GM12878 (cell line): ENCODE measurements around the gene SLIRP. TPM values are rescaled to one million over a fixed set of nuclear protein-coding genes. Genes with fewer than 3 reads are reported as not detected.

ENCODE experiments used
- CBFB ChIP-seq: IDR thresholded peaks from 2 replicates; pipeline ENCODE4 v1.6.1; 2016; ENCODE audit warnings: antibody characterized with exemption, low read depth
- CEBPB ChIP-seq, 2 experiments: fragments of 150-350 bp in 1 of 2; IDR thresholded peaks; 2 replicates each; pipeline ENCODE4 v1.6.1; 2012 to 2014; ENCODE audit warnings: low read depth in 2 of 2, low read length in 2 of 2, borderline replicate concordance in 1 of 2, inconsistent platforms in 1 of 2
- CREB1 ChIP-seq: IDR thresholded peaks from 2 replicates; pipeline ENCODE4 v1.6.1; 2012; ENCODE audit warnings: low read depth, mild to moderate bottlenecking, inconsistent platforms
- GATAD2B ChIP-seq: fragments of 450-650 bp; conservative IDR thresholded peaks from 2 replicates; pipeline ENCODE4 v1.6.1; 2017; ENCODE audit warnings: low read depth, mild to moderate bottlenecking, moderate library complexity
- HCFC1 ChIP-seq: fragments of 150-350 bp; IDR thresholded peaks from 2 replicates; pipeline ENCODE4 v1.6.1; 2014; ENCODE audit warnings: low read length
- IKZF1 ChIP-seq: fragments of 450-650 bp; conservative IDR thresholded peaks from 2 replicates; pipeline ENCODE4 v1.6.1; 2017; ENCODE audit warnings: antibody characterized with exemption, mild to moderate bottlenecking
- JUND ChIP-seq: IDR thresholded peaks from 2 replicates; pipeline ENCODE4 v1.6.1; 2012; ENCODE audit warnings: low read depth, mild to moderate bottlenecking, low read length, improper control_type of control experiment, moderate library complexity
- PAX5 ChIP-seq: IDR thresholded peaks from 2 replicates; pipeline ENCODE4 v1.6.1; 2011; ENCODE audit warnings: low read depth, low read length, borderline replicate concordance
- POLR2A ChIP-seq: IDR thresholded peaks from 2 replicates; pipeline ENCODE4 v1.6.1; 2011; ENCODE audit warnings: low read depth, mild to moderate bottlenecking, low read length
- POLR2AphosphoS2 ChIP-seq: IDR thresholded peaks from 2 replicates; pipeline ENCODE4 v1.6.1; 2011; ENCODE audit warnings: low read depth, mild to moderate bottlenecking, low read length, improper control_type of control experiment, moderate library complexity
- RAD21 ChIP-seq: IDR thresholded peaks from 2 replicates; pipeline ENCODE4 v1.6.1; 2011; ENCODE audit warnings: mild to moderate bottlenecking, low read depth, low read length, moderate library complexity; ENCODE audit not compliant: insufficient read depth
- SMC3 ChIP-seq: IDR thresholded peaks from 2 replicates; pipeline ENCODE4 v1.6.1; 2011; ENCODE audit warnings: low read length, improper control_type of control experiment, borderline replicate concordance
- polyA plus RNA-seq, 11 experiments: library from polyadenylated mRNA; depleted of rRNA in 4 of 11; unstranded in 6 of 11; stranded (reverse) in 5 of 11; fragments of >200 nt; fragmentation: Nextera tagmentation in 4 of 11; fragmentation: Illumina TruSeq in 1 of 11; extraction: Ambion mirVana in 4 of 11; extraction: Trizol in 1 of 11; gene quantifications; 1 replicate in 1 of 11; 2 replicates in 10 of 11; pipeline versions ENCODE4 v1.2.1 to v1.2.3, GENCODE V29; 2011 to 2016; ENCODE audit warnings: inconsistent platforms in 2 of 11, missing spikeins in 2 of 11, low read depth in 1 of 11
- total RNA-seq, 4 experiments: library from RNA; depleted of rRNA in 3 of 4; stranded (reverse); fragments of >200 nt in 3 of 4; fragmentation: Illumina TruSeq in 1 of 4; extraction: Trizol in 1 of 4; gene quantifications; 2 replicates each; pipeline versions ENCODE4 v1.2.1 to v1.2.3, GENCODE V29; 2013 to 2021
- TF ChIP-seq, protein P1 (sequence below): fragments of 450-650 bp; IDR thresholded peaks from 2 replicates; pipeline ENCODE4 v1.6.1; 2018; ENCODE audit warnings: borderline replicate concordance, mild to moderate bottlenecking; ENCODE audit not compliant: partially characterized antibody
- TF ChIP-seq, protein P2 (sequence below): fragments of 450-650 bp; IDR thresholded peaks from 2 replicates; pipeline ENCODE4 v1.6.1; 2017; ENCODE audit warnings: low read depth, mild to moderate bottlenecking, moderate library complexity
- TF ChIP-seq, protein P3 (sequence below): fragments of 450-650 bp; IDR thresholded peaks from 2 replicates; pipeline ENCODE4 v1.6.1; 2016; ENCODE audit warnings: mild to moderate bottlenecking, moderate library complexity, borderline replicate concordance
- TF ChIP-seq, protein P4 (sequence below): IDR thresholded peaks from 2 replicates; pipeline ENCODE4 v1.6.1; 2012; ENCODE audit warnings: low read length, inconsistent platforms
- TF ChIP-seq, protein P5 (sequence below): fragments of 450-650 bp; IDR thresholded peaks from 2 replicates; pipeline ENCODE4 v1.6.1; 2017; ENCODE audit warnings: mild to moderate bottlenecking, low read depth, inconsistent platforms; ENCODE audit not compliant: poor library complexity, severe bottlenecking

The SLIRP gene
- total and polyA plus RNA-seq, 10 of the 15 experiments (the other 5 are each of a cell fraction or from before 2014, with no cell fraction given), result 196 to 1,510 (median 596) TPM

DNA sequence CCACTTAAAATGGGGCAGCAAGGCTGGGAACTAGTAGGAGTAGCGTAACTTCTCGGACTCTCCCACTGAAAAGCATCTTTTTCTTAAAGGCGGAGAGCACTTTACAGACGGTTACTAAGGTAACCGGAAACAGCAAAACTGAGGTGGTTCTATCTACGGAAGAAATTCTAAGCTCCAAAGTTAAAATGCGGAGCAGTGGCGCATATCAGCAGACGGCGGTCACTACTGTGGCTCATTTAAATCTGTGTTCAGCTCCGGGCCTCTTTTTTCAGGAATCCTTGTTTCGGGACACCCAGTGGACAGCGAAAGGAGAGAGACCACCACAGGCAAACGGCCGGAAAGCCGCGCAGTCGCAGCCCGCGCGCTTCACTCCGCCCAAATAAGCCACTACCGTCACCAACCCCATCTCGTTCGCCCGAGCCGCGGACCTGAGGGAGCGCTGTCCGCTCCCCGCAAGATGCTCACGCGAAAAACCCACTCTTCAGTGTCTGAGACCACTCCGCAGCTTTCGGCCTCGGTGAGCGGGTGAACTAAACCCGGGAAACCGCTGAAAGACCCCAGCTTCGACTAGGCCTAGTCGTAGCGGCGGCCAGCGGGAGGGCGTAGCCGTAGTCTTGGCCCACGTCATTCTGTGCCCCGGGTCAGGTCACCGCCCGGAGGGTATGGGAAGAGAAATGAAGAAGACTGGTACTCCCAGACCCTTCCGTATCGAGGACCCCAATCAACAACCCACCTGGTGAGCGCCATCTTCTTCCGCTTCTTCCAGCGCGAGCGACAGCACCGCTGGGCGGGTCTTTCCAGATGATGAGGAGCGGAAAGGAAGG is 52.7 kb downstream of the SLIRP start, which contains the start of gene SNW1 (continued):
- TF ChIP-seq, protein P1, sequence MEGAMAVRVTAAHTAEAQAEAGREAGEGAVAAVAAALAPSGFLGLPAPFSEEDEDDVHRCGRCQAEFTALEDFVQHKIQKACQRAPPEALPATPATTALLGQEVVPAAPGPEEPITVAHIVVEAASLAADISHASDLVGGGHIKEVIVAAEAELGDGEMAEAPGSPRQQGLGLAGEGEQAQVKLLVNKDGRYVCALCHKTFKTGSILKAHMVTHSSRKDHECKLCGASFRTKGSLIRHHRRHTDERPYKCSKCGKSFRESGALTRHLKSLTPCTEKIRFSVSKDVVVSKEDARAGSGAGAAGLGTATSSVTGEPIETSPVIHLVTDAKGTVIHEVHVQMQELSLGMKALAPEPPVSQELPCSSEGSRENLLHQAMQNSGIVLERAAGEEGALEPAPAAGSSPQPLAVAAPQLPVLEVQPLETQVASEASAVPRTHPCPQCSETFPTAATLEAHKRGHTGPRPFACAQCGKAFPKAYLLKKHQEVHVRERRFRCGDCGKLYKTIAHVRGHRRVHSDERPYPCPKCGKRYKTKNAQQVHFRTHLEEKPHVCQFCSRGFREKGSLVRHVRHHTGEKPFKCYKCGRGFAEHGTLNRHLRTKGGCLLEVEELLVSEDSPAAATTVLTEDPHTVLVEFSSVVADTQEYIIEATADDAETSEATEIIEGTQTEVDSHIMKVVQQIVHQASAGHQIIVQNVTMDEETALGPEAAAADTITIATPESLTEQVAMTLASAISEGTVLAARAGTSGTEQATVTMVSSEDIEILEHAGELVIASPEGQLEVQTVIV, result no peak
- TF ChIP-seq, protein P2, sequence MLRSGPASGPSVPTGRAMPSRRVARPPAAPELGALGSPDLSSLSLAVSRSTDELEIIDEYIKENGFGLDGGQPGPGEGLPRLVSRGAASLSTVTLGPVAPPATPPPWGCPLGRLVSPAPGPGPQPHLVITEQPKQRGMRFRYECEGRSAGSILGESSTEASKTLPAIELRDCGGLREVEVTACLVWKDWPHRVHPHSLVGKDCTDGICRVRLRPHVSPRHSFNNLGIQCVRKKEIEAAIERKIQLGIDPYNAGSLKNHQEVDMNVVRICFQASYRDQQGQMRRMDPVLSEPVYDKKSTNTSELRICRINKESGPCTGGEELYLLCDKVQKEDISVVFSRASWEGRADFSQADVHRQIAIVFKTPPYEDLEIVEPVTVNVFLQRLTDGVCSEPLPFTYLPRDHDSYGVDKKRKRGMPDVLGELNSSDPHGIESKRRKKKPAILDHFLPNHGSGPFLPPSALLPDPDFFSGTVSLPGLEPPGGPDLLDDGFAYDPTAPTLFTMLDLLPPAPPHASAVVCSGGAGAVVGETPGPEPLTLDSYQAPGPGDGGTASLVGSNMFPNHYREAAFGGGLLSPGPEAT, result peak; percentile 88; the same call in 1 of the 2 replicates
- no peak for TF ChIP-seq HCFC1
- TF ChIP-seq RAD21, result no peak
- peak; percentile 70; the same call in 1 of the 2 replicates for TF ChIP-seq CBFB
- TF ChIP-seq CREB1, result peak; percentile 59
- TF ChIP-seq, protein P3, sequence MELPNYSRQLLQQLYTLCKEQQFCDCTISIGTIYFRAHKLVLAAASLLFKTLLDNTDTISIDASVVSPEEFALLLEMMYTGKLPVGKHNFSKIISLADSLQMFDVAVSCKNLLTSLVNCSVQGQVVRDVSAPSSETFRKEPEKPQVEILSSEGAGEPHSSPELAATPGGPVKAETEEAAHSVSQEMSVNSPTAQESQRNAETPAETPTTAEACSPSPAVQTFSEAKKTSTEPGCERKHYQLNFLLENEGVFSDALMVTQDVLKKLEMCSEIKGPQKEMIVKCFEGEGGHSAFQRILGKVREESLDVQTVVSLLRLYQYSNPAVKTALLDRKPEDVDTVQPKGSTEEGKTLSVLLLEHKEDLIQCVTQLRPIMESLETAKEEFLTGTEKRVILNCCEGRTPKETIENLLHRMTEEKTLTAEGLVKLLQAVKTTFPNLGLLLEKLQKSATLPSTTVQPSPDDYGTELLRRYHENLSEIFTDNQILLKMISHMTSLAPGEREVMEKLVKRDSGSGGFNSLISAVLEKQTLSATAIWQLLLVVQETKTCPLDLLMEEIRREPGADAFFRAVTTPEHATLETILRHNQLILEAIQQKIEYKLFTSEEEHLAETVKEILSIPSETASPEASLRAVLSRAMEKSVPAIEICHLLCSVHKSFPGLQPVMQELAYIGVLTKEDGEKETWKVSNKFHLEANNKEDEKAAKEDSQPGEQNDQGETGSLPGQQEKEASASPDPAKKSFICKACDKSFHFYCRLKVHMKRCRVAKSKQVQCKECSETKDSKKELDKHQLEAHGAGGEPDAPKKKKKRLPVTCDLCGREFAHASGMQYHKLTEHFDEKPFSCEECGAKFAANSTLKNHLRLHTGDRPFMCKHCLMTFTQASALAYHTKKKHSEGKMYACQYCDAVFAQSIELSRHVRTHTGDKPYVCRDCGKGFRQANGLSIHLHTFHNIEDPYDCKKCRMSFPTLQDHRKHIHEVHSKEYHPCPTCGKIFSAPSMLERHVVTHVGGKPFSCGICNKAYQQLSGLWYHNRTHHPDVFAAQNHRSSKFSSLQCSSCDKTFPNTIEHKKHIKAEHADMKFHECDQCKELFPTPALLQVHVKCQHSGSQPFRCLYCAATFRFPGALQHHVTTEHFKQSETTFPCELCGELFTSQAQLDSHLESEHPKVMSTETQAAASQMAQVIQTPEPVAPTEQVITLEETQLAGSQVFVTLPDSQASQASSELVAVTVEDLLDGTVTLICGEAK, result peak; percentile 86
- TF ChIP-seq, protein P4, sequence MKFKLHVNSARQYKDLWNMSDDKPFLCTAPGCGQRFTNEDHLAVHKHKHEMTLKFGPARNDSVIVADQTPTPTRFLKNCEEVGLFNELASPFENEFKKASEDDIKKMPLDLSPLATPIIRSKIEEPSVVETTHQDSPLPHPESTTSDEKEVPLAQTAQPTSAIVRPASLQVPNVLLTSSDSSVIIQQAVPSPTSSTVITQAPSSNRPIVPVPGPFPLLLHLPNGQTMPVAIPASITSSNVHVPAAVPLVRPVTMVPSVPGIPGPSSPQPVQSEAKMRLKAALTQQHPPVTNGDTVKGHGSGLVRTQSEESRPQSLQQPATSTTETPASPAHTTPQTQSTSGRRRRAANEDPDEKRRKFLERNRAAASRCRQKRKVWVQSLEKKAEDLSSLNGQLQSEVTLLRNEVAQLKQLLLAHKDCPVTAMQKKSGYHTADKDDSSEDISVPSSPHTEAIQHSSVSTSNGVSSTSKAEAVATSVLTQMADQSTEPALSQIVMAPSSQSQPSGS, result 0 out of 2 replicates have a peak, but pooled peaks have one; percentile 32
- no peak for TF ChIP-seq JUND
- no peak; the same call in 1 of the 2 replicates for TF ChIP-seq GATAD2B
- no peak for TF ChIP-seq PAX5
- no peak for TF ChIP-seq CEBPB (IDR thresholded peaks at IDR 0.05; ENCODE audit: borderline replicate concordance in 1 of 2, low read depth in 2 of 2, low read length in 2 of 2)
- TF ChIP-seq, protein P5, sequence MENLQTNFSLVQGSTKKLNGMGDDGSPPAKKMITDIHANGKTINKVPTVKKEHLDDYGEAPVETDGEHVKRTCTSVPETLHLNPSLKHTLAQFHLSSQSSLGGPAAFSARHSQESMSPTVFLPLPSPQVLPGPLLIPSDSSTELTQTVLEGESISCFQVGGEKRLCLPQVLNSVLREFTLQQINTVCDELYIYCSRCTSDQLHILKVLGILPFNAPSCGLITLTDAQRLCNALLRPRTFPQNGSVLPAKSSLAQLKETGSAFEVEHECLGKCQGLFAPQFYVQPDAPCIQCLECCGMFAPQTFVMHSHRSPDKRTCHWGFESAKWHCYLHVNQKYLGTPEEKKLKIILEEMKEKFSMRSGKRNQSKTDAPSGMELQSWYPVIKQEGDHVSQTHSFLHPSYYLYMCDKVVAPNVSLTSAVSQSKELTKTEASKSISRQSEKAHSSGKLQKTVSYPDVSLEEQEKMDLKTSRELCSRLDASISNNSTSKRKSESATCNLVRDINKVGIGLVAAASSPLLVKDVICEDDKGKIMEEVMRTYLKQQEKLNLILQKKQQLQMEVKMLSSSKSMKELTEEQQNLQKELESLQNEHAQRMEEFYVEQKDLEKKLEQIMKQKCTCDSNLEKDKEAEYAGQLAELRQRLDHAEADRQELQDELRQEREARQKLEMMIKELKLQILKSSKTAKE, result no peak
- TF ChIP-seq POLR2AphosphoS2, result no peak
- peak; percentile 88 for TF ChIP-seq POLR2A
- no peak for TF ChIP-seq SMC3
- TF ChIP-seq IKZF1, result no peak; the same call in 1 of the 2 replicates
